Measurements from ENCODE around the gene ITGB1. TPM values are rescaled to one million over a fixed set of nuclear protein-coding genes. Genes with fewer than 3 reads are reported as not detected.

ITGB1 gene
- total and polyA plus RNA-seq, 12 donors = 93.3 to 803 (median 331) TPM

- 74 to 79% (median 77%) methylated on average over 3 of the region's 3 CpGs for WGBS, 4 donors
- TF ChIP-seq POLR2A (IDR thresholded peaks at IDR 0.05) = no peak
- TF ChIP-seq, protein P1, sequence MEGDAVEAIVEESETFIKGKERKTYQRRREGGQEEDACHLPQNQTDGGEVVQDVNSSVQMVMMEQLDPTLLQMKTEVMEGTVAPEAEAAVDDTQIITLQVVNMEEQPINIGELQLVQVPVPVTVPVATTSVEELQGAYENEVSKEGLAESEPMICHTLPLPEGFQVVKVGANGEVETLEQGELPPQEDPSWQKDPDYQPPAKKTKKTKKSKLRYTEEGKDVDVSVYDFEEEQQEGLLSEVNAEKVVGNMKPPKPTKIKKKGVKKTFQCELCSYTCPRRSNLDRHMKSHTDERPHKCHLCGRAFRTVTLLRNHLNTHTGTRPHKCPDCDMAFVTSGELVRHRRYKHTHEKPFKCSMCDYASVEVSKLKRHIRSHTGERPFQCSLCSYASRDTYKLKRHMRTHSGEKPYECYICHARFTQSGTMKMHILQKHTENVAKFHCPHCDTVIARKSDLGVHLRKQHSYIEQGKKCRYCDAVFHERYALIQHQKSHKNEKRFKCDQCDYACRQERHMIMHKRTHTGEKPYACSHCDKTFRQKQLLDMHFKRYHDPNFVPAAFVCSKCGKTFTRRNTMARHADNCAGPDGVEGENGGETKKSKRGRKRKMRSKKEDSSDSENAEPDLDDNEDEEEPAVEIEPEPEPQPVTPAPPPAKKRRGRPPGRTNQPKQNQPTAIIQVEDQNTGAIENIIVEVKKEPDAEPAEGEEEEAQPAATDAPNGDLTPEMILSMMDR (IDR thresholded peaks at IDR 0.05) = no peak
- intact Hi-C loops (cut with DNase I) = no loop called here
- no peaks in the 10 kb centered on the region for H3K36me3 ChIP-seq (replicated peaks in 1 of 2)
- no peaks in the 10 kb centered on the region for H3K9me3 ChIP-seq (replicated peaks in 1 of 3)
- no peak overlapping the region for H3K27ac ChIP-seq
- no peak overlapping the region for H3K4me3 ChIP-seq
- peaks cover 5 to 7% of the 10 kb centered on the region in 2 donors for H3K4me1 ChIP-seq (replicated peaks in 1 of 2)
- no peaks in the 10 kb centered on the region for H3K27me3 ChIP-seq
- DNase-seq = no peak
Measured at GRCh38 chr10:32976338-32976737, 18.3 kb upstream of the ITGB1 start.

DNA sequence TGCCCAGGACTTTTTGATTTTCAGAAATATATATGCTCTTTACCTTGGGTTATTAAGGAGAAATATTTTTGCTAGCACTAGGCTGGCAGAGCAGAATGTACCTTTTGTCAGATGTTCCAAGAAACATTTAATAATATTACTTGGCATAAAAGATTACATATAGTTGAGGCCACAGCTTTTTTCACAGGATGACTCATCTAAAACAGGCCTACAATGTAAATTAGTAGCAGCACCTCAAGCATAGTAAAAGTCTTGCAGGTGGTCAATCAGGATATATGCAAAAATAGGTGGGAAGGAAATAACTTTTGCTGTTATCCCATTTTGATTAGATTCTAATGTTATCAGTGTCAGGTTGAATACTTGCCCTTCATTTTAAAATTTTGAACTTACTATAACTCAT is 14.9 kb upstream of the ITGB1 start:
- no peaks in the 10 kb centered on the region for H3K27me3 ChIP-seq
- DNase-seq = no peak
- H3K4me1 ChIP-seq (replicated peaks in 1 of 2) = no peaks in the 10 kb centered on the region
- no peaks in the 10 kb centered on the region for H3K9me3 ChIP-seq (replicated peaks in 1 of 3)
- H3K4me3 ChIP-seq = no peak overlapping the region
- no peak overlapping the region for H3K27ac ChIP-seq
- intact Hi-C loops (cut with DNase I) = no loop called here
- no peaks in the 10 kb centered on the region for H3K36me3 ChIP-seq (replicated peaks in 1 of 2)
- TF ChIP-seq, protein P1 (IDR thresholded peaks at IDR 0.05) = no peak
- TF ChIP-seq POLR2A (IDR thresholded peaks at IDR 0.05) = no peak

DNA sequence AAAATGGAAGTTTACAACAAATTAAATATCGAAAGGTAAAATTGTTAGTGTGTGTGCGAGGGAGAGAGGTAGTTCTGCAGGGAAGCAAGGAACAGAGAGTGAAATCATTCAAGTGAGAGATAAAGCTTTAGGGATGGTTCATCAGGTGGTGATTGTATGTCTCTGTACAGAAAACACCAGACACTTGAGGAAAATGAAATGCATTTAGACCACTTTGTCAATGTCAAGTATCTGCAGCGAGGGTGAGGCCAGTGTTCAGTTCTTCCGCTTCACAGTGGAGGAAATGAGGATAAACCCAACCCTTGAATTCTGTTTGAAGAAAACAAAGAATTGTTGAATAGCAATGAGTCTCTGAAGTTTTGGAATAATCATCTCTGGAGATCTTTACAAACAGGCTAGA is 14.4 kb upstream of the ITGB1 start:
- Histone ChIP-seq H3K27me3 (no peaks in the 10 kb centered on the region), H3K4me3 (no peak overlapping the region), H3K27ac (no peak overlapping the region), H3K36me3 (replicated peaks in 1 of 2) (no peaks in the 10 kb centered on the region), H3K4me1 (replicated peaks in 1 of 2) (no peaks in the 10 kb centered on the region), H3K9me3 (replicated peaks in 1 of 3) (no peaks in the 10 kb centered on the region)
- intact Hi-C loops (cut with DNase I) = no loop called here
- no peak for DNase-seq
- no peak for TF ChIP-seq POLR2A (IDR thresholded peaks at IDR 0.05)
- TF ChIP-seq, protein P1 (IDR thresholded peaks at IDR 0.05) = no peak
- 74 to 92% (median 76%) methylated on average over 4 of the region's 4 CpGs for WGBS, 4 donors

DNA sequence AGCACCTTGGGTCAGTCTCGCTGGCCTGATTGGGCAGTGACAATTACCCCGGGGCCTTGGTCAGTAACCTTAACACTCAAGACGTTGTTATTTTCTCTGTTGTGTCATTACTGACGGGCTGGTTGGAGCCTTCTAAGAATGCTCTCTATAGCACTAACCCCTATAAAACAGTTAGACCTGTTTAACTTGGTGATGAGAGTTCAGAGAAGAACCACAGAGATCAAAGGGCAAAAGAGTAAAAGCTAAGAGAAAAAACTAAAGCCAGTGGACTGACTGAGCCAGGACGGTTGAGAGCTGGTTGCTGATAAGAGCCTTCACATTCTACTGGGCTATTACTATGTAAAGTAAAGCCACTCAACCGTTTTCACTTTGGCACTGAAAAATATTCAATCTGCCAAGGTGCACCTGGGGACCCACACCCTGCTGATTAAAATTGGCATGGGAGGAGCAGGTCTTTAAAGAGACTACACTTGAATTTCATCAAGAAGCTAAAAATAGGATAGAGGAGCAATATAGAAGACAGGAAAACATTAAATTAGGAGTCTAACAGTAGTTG is 13.6 kb upstream of the ITGB1 start:
- H3K36me3 ChIP-seq (replicated peaks in 1 of 2) = no peaks in the 10 kb centered on the region
- TF ChIP-seq POLR2A (IDR thresholded peaks at IDR 0.05) = no peak
- TF ChIP-seq, protein P1 (IDR thresholded peaks at IDR 0.05) = no peak
- H3K27ac ChIP-seq = no peak overlapping the region
- no peak for DNase-seq
- intact Hi-C loops (cut with DNase I) = no loop called here
- no peaks in the 10 kb centered on the region for H3K4me1 ChIP-seq (replicated peaks in 1 of 2)
- H3K4me3 ChIP-seq = no peak overlapping the region
- no peaks in the 10 kb centered on the region for H3K9me3 ChIP-seq (replicated peaks in 1 of 3)
- WGBS, 4 donors = 60 to 76% (median 65%) methylated on average over 6 of the region's 6 CpGs
- no peaks in the 10 kb centered on the region for H3K27me3 ChIP-seq
